ENCODE results near the gene DAP. TPM values are rescaled to one million over a fixed set of nuclear protein-coding genes. Genes with fewer than 3 reads are reported as not detected.

Gene DAP
- total RNA-seq, 1 experiment from 2014 or later = 138 TPM

GRCh38 chr5:10691826-10692785 lies 68.9 kb downstream of the DAP start:
- Mint-ChIP-seq H3K36me3 (ENCODE audit: insufficient read depth, unreplicated experiment) (no peaks in the 10 kb centered on the region), H3K27ac (ENCODE audit: unreplicated experiment) (no peak overlapping the region), H3K27me3 (ENCODE audit: unreplicated experiment) (no peaks in the 10 kb centered on the region), H3K9me3 (ENCODE audit: low read depth, unreplicated experiment) (peaks cover 2% of the 10 kb centered on the region), H3K4me3 (ENCODE audit: low read depth, unreplicated experiment) (no peak overlapping the region), H3K4me1 (ENCODE audit: low read depth, unreplicated experiment) (peaks cover 20% of the 10 kb centered on the region)
- TF ChIP-seq CTCF (IDR thresholded peaks at IDR 0.05; ENCODE audit: unreplicated experiment) = no peak
- intact Hi-C loops (cut with micrococcal nuclease; ENCODE audit: unreplicated experiment) = loop anchor here (5.0 to 10.0 kb wide), 2 partner anchors 355 to 493 kb away; no protein-coding TSS in a partner anchor
- CTCF ChIA-PET = no interaction called here
- DNase-seq = no peak
- no TSS peak for BruUV-seq (replicated peaks)

- CTCF ChIA-PET = interaction anchor here (0.6 kb wide), 1 partner anchor 248 kb away, joined by 5 read pairs; no protein-coding TSS in a partner anchor
- H3K4me1 Mint-ChIP-seq (ENCODE audit: low read depth, unreplicated experiment) = peaks cover 17% of the 10 kb centered on the region
- intact Hi-C loops (cut with micrococcal nuclease; ENCODE audit: unreplicated experiment) = loop anchor here (5.0 to 10.0 kb wide), 2 partner anchors 357 to 494 kb away; no protein-coding TSS in a partner anchor
Measured at GRCh38 chr5:10690460-10691440, 70.3 kb downstream of the DAP start.

GRCh38 chr5:10689391-10690081 lies 71.5 kb downstream of the DAP start:
- BruUV-seq (replicated peaks) = no TSS peak
- peaks cover 7% of the 10 kb centered on the region for H3K4me1 Mint-ChIP-seq (ENCODE audit: low read depth, unreplicated experiment)
- H3K4me3 Mint-ChIP-seq (ENCODE audit: low read depth, unreplicated experiment) = no peak overlapping the region
- peaks cover 2% of the 10 kb centered on the region for H3K9me3 Mint-ChIP-seq (ENCODE audit: low read depth, unreplicated experiment)
- intact Hi-C loops (cut with micrococcal nuclease; ENCODE audit: unreplicated experiment) = loop anchor here (5.0 to 10.0 kb wide), 2 partner anchors 358 to 495 kb away; no protein-coding TSS in a partner anchor
- H3K27ac Mint-ChIP-seq (ENCODE audit: unreplicated experiment) = no peak overlapping the region
- no peak for TF ChIP-seq CTCF (IDR thresholded peaks at IDR 0.05; ENCODE audit: unreplicated experiment)
- H3K27me3 Mint-ChIP-seq (ENCODE audit: unreplicated experiment) = no peaks in the 10 kb centered on the region
- no peaks in the 10 kb centered on the region for H3K36me3 Mint-ChIP-seq (ENCODE audit: insufficient read depth, unreplicated experiment)
- peak; percentile 34 for DNase-seq
- CTCF ChIA-PET = no interaction called here

More at GRCh38 chr5:10690460-10691440, 70.3 kb downstream of the DAP start:
- TF ChIP-seq CTCF (IDR thresholded peaks at IDR 0.05; ENCODE audit: unreplicated experiment) = no peak
- H3K27me3 Mint-ChIP-seq (ENCODE audit: unreplicated experiment) = no peaks in the 10 kb centered on the region
- no peak overlapping the region for H3K27ac Mint-ChIP-seq (ENCODE audit: unreplicated experiment)
- no peak for DNase-seq
- H3K36me3 Mint-ChIP-seq (ENCODE audit: insufficient read depth, unreplicated experiment) = no peaks in the 10 kb centered on the region
- no peak overlapping the region for H3K4me3 Mint-ChIP-seq (ENCODE audit: low read depth, unreplicated experiment)
- peaks cover 2% of the 10 kb centered on the region for H3K9me3 Mint-ChIP-seq (ENCODE audit: low read depth, unreplicated experiment)
- no TSS peak for BruUV-seq (replicated peaks)

Measured in Calu3 (cell line).